Esophagus muscularis mucosa (tissue), 4 donors: ENCODE results near the gene EFCC1. TPM values are rescaled to one million over a fixed set of nuclear protein-coding genes. Genes with fewer than 3 reads are reported as not detected.
A peak's percentile ranks its signal among the peaks of the same experiment; 100 is the strongest.

ENCODE experiments used
- DNase-seq: peaks from one replicate; pipeline ENCODE4 v3.0.0-alpha.2; 2017; ENCODE audit errors: extremely low spot score
- H3K27ac ChIP-seq, 4 donors: fragments of 200-600 bp; sonication (generic); replicated peaks in 1 of 4; 1 replicate in 3 of 4; 2 replicates in 1 of 4; pipeline ENCODE4 v1.5.1; 2016 to 2019; ENCODE audit warnings: mild to moderate bottlenecking in 1 of 4
- H3K27me3 ChIP-seq, 4 donors: fragments of 200-600 bp; sonication (generic); one replicate each; pipeline versions ENCODE4 v1.5.1 to v1.6.0; 2016 to 2019
- H3K36me3 ChIP-seq, 4 donors: fragments of 200-600 bp; sonication (generic); one replicate each; pipeline ENCODE4 v1.5.1; 2016 to 2019
- H3K4me1 ChIP-seq, 4 donors: fragments of 200-600 bp; sonication (generic); one replicate each; pipeline ENCODE4 v1.5.1; 2016 to 2019
- H3K4me3 ChIP-seq, 4 donors: fragments of 200-600 bp; sonication (generic); 1 replicate in 2 of 4; 2 replicates in 2 of 4; pipeline ENCODE4 v1.5.1; 2016 to 2019; ENCODE audit warnings: mild to moderate bottlenecking in 4 of 4, moderate library complexity in 1 of 4
- H3K9me3 ChIP-seq, 4 donors: fragments of 200-600 bp; sonication (generic); 1 replicate in 3 of 4; 2 replicates in 1 of 4; pipeline ENCODE4 v1.5.1; 2016 to 2019
- CTCF ChIP-seq, 3 experiments: fragments of 200-600 bp in 2 of 3; fragments of 450-650 bp in 1 of 3; sonication (generic) in 2 of 3; IDR thresholded peaks; one replicate each; pipeline ENCODE4 v1.5.1; 2017 to 2019; ENCODE audit warnings: antibody characterized with exemption in 3 of 3, mild to moderate bottlenecking in 2 of 3, moderate library complexity in 1 of 3
- EP300 ChIP-seq: sonication (generic); formaldehyde crosslinking; IDR thresholded peaks from one replicate; pipeline ENCODE4 v1.6.1; 2017; ENCODE audit warnings: antibody characterized with exemption
- POLR2A ChIP-seq: fragments of 450-650 bp; IDR thresholded peaks from one replicate; pipeline ENCODE4 v1.6.1; 2017; ENCODE audit warnings: antibody characterized with exemption, moderate library complexity, mild to moderate bottlenecking, low read depth
- POLR2AphosphoS5 ChIP-seq, 2 donors: sonication (generic); formaldehyde crosslinking; IDR thresholded peaks; one replicate each; pipeline ENCODE4 v1.6.1; 2017; ENCODE audit warnings: antibody characterized with exemption in 2 of 2
- WGBS: methylation state at CpG from one replicate; pipeline ENCODE4 v1.1.5; 2018; 5-methylcytosine and 5-hydroxymethylcytosine counted together
- intact Hi-C: fragments of 100-400 bp; cut with DNase I; formaldehyde crosslinking; loops from one replicate; pipeline ENCODE4 v1.15.1; 2023
- total RNA-seq, 4 donors: library from RNA; depleted of rRNA; stranded (reverse); fragments of >200 nt; gene quantifications; one replicate each; pipeline versions ENCODE4 v1.1.0 to v1.2.1, GENCODE V29; 2016

The EFCC1 gene
- total RNA-seq, 4 donors from 2014 or later, result 5.8 to 15.8 (median 7.9) TPM

- WGBS, result 95% methylated on average over 8 of the region's 8 CpGs
- TF ChIP-seq EP300 (no peak), CTCF (IDR thresholded peaks at IDR 0.05) (no peak), POLR2AphosphoS5 (IDR thresholded peaks at IDR 0.05) (no peak), POLR2A (no peak)
- intact Hi-C loops, result no loop called here
- H3K9me3 ChIP-seq, result no peaks in the 10 kb centered on the region
- peaks cover 0 to 4% (median 3%) of the 10 kb centered on the region in 4 donors for H3K4me1 ChIP-seq
- no peaks in the 10 kb centered on the region for H3K36me3 ChIP-seq
- DNase-seq, result no peak
- H3K27ac ChIP-seq, result no peak overlapping the region
- H3K4me3 ChIP-seq, result no peak overlapping the region
- H3K27me3 ChIP-seq, result no peaks in the 10 kb centered on the region
Observed at GRCh38 chr3:128988286-128988685, 12.8 kb upstream of the EFCC1 start.

DNA sequence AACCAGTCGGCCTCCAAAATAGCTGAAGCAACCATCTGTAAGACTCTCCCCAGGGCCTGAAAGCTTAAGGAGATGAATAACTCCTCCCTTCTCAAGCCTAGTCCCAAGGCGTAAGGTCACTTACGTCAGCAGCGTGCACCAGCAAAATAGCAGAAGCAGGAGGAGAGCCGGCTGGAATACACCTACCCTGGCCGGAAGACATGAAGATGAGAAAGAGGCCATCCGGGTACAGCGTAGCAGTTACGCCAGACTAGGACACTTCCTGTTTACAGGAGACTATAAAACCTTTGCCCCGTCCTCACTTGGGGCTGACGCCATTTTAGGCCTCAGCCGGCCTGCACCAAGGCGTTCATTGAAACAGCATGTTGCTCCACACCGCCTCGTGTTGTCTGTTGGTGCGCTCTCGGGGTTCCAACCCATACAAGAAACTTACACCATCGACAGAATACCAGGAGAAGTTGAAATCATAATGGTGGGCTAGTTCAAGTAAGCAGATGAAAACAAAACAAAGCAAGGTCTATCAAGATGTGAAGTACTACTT is 9.7 kb upstream of the EFCC1 start:
- no peak overlapping the region for H3K27ac ChIP-seq
- no peaks in the 10 kb centered on the region for H3K36me3 ChIP-seq
- H3K9me3 ChIP-seq, result no peaks in the 10 kb centered on the region
- no peaks in the 10 kb centered on the region for H3K27me3 ChIP-seq
- 88% methylated on average over 18 of the region's 18 CpGs for WGBS
- no peak overlapping the region for H3K4me3 ChIP-seq
- TF ChIP-seq EP300 (no peak), CTCF (IDR thresholded peaks at IDR 0.05) (no peak), POLR2A (no peak), POLR2AphosphoS5 (IDR thresholded peaks at IDR 0.05) (no peak)
- intact Hi-C loops, result no loop called here
- no peak for DNase-seq
- peaks cover 14 to 19% (median 17%) of the 10 kb centered on the region in 4 donors for H3K4me1 ChIP-seq

GRCh38 chr3:128992926-128993460 is 8.1 kb upstream of the EFCC1 start:
- Histone ChIP-seq H3K27ac (no peak overlapping the region), H3K36me3 (no peaks in the 10 kb centered on the region), H3K27me3 (no peaks in the 10 kb centered on the region), H3K4me1 (peaks cover 14 to 19% (median 17%) of the 10 kb centered on the region in 4 donors), H3K4me3 (peak overlapping the region in 1 of 4 donors; percentile 55), H3K9me3 (no peaks in the 10 kb centered on the region)
- intact Hi-C loops, result no loop called here
- DNase-seq, result no peak
- WGBS, result 77% methylated on average over 15 of the region's 20 CpGs
- TF ChIP-seq CTCF (IDR thresholded peaks at IDR 0.05) (no peak), POLR2AphosphoS5 (IDR thresholded peaks at IDR 0.05) (no peak), EP300 (no peak), POLR2A (no peak)

- peak; percentile 97 for DNase-seq
- intact Hi-C loops, result no loop called here
- no peaks in the 10 kb centered on the region for H3K36me3 ChIP-seq
- H3K27me3 ChIP-seq, result no peaks in the 10 kb centered on the region
- H3K27ac ChIP-seq, result peak within 1 kb of the TSS in 1 of 4 donors; percentile 36
- WGBS, result 11% methylated on average over 34 of the region's 57 CpGs
- no peak for TF ChIP-seq EP300
- TF ChIP-seq POLR2AphosphoS5 (IDR thresholded peaks at IDR 0.05), result peak in 1 of 2 donors; percentile 40
- H3K4me3 ChIP-seq, result peak within 1 kb of the TSS; percentile 55 to 65 (median 55)
- H3K4me1 ChIP-seq, result peaks cover 14 to 19% (median 17%) of the 10 kb centered on the region in 4 donors
- no peaks in the 10 kb centered on the region for H3K9me3 ChIP-seq
Observed at GRCh38 chr3:128993461-128994172, 7.5 kb upstream of the EFCC1 start, which contains the start of gene CFAP92. Gene CFAP92 (minus strand): TSS chr3:128994076. CDS start chr3:128993304, 772 bp downstream.

GRCh38 chr3:128994173-128994512 is 7.0 kb upstream of the EFCC1 start:
- H3K9me3 ChIP-seq, result no peaks in the 10 kb centered on the region
- no peaks in the 10 kb centered on the region for H3K27me3 ChIP-seq
- intact Hi-C loops, result no loop called here
- no peak overlapping the region for H3K27ac ChIP-seq
- WGBS, result 2% methylated on average over 9 of the region's 13 CpGs
- peak overlapping the region; percentile 55 to 65 (median 55) for H3K4me3 ChIP-seq
- no peak for DNase-seq
- TF ChIP-seq EP300 (no peak), POLR2AphosphoS5 (IDR thresholded peaks at IDR 0.05) (no peak), POLR2A (no peak), CTCF (IDR thresholded peaks at IDR 0.05) (no peak)
- no peaks in the 10 kb centered on the region for H3K36me3 ChIP-seq
- peaks cover 14 to 19% (median 17%) of the 10 kb centered on the region in 4 donors for H3K4me1 ChIP-seq
